ENCODE data around the gene HOXC9.

DNA sequence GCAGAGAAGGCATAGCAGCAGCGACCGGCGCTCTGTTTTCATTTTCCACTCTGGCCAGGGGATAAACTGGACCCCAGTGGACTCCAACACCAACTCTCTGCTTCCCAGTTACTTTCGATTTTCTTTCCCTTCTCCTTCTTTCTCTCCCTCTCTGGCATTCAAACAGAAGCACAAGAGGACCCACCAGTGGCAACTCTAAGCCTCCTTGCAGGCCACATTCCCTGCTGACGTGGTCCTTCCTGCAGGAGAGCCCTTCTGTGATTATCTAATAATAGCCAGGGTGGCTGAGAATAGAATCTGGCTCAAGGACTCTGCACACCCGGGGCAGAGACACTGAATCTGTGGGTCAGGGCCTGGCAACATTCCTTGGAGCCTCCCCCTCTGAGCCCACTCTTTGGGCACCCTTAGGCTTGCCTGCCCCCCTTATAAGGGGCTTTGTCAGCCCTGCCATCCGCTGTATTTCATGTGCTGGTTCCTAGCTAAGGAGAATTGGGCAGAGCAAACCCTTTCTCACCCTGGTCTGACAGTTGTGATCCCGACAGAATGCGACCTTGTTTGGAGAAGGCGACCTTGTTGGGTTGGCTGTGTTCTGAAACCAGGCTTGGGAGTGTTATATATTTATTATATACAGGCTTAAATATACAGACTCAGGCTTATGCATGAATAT is 20.1 kb downstream of the HOXC9 start:
- TF ChIP-seq CTCF (IDR thresholded peaks at IDR 0.05), result no peak
- no peak for TF ChIP-seq RAD21 (conservative IDR thresholded peaks at IDR 0.05 in 1 of 2, IDR thresholded peaks at IDR 0.05 in 1 of 2)
- TF ChIP-seq, protein P1, sequence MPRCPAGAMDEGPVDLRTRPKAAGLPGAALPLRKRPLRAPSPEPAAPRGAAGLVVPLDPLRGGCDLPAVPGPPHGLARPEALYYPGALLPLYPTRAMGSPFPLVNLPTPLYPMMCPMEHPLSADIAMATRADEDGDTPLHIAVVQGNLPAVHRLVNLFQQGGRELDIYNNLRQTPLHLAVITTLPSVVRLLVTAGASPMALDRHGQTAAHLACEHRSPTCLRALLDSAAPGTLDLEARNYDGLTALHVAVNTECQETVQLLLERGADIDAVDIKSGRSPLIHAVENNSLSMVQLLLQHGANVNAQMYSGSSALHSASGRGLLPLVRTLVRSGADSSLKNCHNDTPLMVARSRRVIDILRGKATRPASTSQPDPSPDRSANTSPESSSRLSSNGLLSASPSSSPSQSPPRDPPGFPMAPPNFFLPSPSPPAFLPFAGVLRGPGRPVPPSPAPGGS (IDR thresholded peaks at IDR 0.05), result no peak
- TF ChIP-seq, protein P2, sequence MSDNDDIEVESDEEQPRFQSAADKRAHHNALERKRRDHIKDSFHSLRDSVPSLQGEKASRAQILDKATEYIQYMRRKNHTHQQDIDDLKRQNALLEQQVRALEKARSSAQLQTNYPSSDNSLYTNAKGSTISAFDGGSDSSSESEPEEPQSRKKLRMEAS (IDR thresholded peaks at IDR 0.05), result no peak
- no peak for TF ChIP-seq CHD2 (IDR thresholded peaks at IDR 0.05; ENCODE audit: low read length, partially characterized antibody)
- no peak for TF ChIP-seq REST (IDR thresholded peaks at IDR 0.05)
- TF ChIP-seq, protein P3, sequence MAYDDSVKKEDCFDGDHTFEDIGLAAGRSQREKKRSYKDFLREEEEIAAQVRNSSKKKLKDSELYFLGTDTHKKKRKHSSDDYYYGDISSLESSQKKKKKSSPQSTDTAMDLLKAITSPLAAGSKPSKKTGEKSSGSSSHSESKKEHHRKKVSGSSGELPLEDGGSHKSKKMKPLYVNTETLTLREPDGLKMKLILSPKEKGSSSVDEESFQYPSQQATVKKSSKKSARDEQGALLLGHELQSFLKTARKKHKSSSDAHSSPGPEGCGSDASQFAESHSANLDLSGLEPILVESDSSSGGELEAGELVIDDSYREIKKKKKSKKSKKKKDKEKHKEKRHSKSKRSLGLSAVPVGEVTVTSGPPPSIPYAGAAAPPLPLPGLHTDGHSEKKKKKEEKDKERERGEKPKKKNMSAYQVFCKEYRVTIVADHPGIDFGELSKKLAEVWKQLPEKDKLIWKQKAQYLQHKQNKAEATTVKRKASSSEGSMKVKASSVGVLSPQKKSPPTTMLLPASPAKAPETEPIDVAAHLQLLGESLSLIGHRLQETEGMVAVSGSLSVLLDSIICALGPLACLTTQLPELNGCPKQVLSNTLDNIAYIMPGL (CRISPR knock-in tag; IDR thresholded peaks at IDR 0.05; ENCODE audit: borderline replicate concordance), result no peak
- TF ChIP-seq POLR2A (IDR thresholded peaks at IDR 0.05; ENCODE audit: low read length), result no peak
- no peak for TF ChIP-seq FOSL2 (IDR thresholded peaks at IDR 0.05)
- no peak for TF ChIP-seq FOSL2 (CRISPR knock-in tag; IDR thresholded peaks at IDR 0.05)
